Kasumi-1 (cell line): ENCODE results near the gene FFAR4.

ENCODE experiments used
- DNase-seq, 2 experiments: peaks; one replicate each; lab custom pipeline; 2025; lab: John Stamatoyannopoulos, UW

Gene FFAR4

DNA sequence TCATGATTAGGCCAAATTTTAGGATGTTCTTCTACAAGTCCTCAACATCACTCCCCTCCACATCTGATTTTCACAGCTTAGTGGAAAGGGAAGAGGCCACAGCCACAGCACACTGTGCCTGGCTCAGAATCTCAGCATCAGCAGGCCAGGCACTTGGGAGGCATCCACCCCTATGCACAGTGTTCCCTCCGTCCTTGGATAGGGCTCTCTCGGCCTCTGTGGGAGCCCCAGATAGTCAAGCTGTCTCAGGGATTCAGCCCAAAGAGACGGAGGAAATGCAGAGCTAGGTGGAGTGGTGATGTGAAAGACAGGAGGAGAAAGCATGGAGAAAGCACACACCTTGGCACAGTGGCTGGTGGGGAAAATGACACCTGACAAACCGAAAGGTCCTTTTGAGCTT, 33.3 kb downstream of the FFAR4 start:
- DNase-seq = no peak

GRCh38 chr10:93600446-93601145, 34.1 kb downstream of the FFAR4 start:
- no peak for DNase-seq

DNA sequence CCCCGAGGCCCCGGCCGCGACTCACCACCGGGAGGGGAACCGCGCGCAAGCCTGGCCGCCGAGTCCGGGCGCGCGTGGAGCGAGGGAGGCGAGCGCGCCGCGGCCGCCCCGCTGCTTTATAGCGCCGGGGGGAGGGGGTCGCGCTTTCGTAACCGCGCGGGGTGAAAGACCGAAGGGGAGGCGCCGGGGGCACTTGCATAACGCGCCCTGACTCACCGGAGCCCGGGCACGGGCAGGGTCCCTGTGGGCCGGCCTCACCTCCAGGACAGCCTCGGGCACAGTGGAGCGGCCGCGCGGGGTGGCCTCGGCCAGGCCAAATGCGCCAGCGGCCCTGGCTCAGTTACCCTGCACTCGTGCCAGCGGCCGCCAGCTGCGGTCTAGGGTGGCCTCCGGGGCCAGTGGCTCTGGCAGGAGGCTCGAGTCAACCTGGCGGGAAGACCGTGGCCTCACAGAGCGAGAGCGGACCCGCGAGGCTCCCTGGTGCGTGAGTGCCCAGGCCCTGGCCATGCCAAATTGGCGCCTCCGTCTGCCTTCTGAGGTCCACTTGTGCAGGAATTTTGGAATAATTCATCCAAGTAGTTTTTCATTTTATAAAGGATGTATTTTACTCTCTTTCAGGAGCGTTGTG, 34.8 kb downstream of the FFAR4 start, which contains the start of gene RBP4:
RBP4 (minus strand) TSS at position 90 of the 628 bp plus-strand sequence. CDS start 207 bp downstream, outside the sequence.
- DNase-seq = no peak

DNA sequence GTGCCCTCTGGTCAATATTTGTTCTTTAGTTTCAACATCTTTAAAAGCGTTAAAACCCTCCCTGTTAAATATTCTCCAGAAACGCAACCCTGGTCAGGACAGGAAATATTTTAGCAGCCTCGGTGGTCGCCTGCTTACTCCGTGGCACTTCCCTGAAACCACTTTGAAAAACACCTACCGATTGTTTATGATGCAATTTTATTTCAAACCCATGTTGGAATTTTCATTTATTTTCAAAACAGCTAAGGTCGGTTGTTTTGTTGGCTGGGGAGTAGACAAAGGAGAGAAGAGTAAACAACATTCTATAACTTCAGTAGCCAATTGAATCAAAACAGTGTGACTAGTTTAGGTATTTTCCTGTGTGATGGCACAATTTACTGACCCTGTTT, 35.3 kb downstream of the FFAR4 start:
- DNase-seq = no peak

DNA sequence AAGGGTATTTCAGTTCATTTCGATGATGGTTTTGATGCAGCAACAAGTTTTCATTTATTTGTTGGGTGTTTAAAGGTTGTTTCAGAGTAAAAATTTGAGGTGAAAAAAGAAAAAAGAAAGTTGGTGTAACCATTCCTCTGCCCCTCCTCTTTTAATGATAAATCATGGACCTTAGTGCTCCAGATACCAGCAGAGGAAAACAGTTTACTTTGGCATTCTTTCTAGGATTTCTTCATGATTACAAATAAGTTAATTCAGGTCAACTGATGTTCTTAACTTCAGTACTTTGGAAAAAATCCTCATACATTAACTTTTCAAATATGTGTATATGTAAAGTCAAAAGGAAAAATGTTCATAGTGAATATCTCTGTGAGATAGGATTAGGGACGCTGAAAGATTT, 36.6 kb downstream of the FFAR4 start:
- DNase-seq = no peak

GRCh38 chr10:93604146-93604545, 37.7 kb downstream of the FFAR4 start:
- DNase-seq = peak in 1 of 2 experiments; percentile 12

- no peak for DNase-seq
Observed at GRCh38 chr10:93608421-93608820, 42.0 kb downstream of the FFAR4 start.

DNA sequence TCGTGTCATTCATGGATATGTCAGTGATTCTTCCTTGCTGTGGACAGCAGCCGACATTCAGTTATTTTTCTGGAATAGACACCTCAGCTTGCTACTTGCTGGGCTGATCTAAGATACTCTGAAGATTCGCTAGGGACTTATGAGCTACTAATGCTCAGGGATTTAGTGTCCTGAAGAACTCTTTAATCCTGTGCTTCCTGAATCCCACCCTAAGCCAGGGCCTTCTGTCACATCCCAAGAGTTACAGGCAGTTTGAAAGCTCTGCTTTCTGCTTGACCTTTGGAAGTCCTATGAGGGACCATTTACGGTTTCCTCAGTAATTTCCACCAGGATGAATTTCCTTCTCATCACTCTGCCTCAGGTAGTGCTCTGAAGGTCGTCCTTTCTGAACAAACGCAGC, 45.8 kb downstream of the FFAR4 start, which contains the start of gene PDE6C:
PDE6C (plus strand) TSS at position 227 of the 400 bp plus-strand sequence. CDS start 189 bp downstream, outside the sequence.
- DNase-seq = no peak

DNA sequence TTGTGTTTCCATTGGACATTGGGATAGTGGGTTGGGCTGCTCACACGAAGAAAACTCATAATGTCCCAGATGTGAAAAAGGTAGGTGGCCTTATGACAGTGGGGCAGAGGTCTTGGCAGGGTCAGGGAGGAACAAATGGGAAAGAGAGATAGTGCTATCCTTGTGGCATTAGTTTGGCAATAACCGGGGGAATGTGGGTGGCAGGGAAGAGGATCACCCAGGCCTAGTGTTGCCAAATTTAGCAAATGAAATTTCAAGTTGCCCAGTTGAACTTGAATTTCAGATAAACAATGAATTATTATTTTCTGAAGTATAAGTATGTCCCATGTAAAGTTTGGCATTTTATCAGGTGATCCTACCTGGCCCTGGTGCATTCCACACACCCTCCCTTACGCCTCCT, 46.7 kb downstream of the FFAR4 start:
- no peak for DNase-seq

GRCh38 chr10:93614101-93614825, 47.8 kb downstream of the FFAR4 start:
- DNase-seq = no peak

DNA sequence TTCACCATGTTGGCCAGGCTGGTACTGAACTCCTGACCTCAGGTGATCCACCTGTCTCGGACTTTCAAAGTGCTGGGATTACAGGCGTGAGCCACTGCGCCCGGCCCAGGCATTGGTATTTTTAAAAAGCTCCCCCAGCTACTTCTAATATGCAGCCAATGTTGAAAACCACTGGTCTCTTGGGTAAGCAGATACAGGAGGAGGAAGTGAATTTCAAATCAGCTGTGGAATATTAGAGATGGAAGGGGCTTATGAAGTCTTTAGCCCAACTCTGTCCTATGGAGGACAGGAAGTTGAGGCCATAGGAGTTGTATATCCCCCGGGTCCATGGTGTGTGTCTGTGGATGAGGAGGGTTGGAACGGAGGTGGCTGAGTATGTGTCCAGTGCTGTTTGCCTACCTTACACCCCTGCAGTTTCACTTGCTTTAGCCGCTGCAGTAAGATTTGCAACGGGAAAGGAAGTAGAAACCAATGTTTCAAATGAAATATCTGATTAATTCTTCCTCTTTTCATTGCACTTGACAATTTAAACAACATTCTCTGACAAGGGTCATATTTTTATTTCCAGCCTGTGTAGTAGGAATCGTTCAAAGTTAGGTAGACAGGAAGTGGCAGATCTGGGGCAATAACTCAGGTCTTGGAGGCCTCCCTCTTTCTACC, 49.2 kb downstream of the FFAR4 start:
- peak in 1 of 2 experiments; percentile 20 for DNase-seq

- no peak for DNase-seq
Observed at GRCh38 chr10:93620925-93621324, 54.5 kb downstream of the FFAR4 start.

DNA sequence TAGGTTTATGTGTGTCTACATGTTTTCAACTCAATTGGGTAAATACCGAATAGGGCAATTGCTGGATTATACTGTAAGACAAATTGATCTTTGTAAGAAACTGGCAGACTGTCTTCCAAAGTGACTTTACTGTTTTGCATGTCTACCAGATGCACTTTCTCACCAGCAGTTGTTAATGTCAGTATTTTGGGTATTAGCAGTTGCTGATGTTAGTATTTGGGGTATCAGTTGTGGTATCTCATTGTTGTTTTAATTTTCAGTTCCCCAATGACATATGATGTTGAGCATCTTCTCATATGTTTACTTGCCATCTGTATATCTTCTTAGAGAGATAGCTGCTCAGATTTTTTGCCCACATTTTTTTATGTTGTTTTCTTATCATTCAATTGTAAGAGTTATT, 56.5 kb downstream of the FFAR4 start:
- DNase-seq = no peak

DNA sequence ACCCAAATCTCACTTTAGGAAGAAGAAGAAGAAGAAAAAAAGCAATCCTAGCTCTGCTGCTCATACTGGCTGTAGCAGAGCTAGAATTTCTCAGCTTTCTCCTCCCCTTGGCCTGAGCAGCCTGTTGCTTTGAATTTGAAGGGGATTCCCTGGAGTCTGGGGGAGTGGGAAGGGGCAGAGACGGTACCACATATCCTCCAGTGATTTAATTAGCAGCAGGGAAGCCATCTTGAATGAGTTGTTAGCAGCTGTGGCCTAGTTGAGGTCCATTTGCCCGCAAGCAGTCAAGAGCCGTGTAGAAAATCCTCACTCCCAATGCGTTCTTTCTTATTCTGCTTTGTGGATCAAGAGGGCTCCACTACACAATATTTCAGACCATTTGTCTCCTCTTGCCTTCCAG, 62.4 kb downstream of the FFAR4 start:
- no peak for DNase-seq

DNA sequence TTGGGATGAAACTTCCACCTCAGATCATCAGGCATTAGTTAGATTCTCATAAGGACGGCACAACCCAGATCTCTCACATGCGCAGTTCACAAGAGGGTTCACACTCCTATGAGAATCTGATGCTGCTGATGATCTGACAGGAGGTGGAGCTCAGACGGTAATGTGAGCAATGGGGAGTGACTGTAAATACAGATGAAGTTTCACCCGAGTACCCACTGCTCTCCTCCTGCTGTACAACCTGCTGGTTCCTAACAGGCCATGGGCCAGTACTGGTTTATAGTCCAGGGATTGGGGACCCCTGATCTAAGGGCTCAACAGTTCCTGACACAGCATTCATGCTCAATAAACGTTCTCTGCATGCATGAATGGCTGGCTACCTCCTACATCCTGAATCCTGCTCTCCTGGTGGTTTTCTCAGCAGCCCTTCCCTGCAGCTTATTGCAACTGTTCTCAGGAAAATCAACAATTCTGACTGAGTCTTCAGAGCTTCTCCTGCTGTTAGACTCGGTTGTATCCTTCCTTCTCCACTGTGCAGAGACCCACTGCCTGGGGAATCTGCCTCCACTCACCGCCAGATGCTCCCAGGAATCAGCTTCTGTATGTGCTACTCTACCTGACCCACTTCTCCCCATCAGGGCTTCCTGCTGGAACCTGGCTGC, 63.3 kb downstream of the FFAR4 start:
- DNase-seq = no peak

- no peak for DNase-seq
Observed at GRCh38 chr10:93630625-93631557, 64.4 kb downstream of the FFAR4 start.
